ENCODE results near the gene RPL36AL.
"Not testable (repeated sequence)": the region's sequence is repeated elsewhere in the genome, so short reads cannot be mapped to it uniquely, and the experiment has no call there.

The RPL36AL gene

GRCh38 chr14:49619273-49619672 is 1.2 kb downstream of the RPL36AL start:
- DNase-seq (ENCODE audit: low read depth in 2 of 2): not testable (repeated sequence)

GRCh38 chr14:49617852-49618519 is 2.4 kb downstream of the RPL36AL start:
- no peak for DNase-seq (ENCODE audit: low read depth in 2 of 2)

- no peak for DNase-seq (ENCODE audit: low read depth in 2 of 2)
Observed at GRCh38 chr14:49615776-49616175, 4.7 kb downstream of the RPL36AL start.

GRCh38 chr14:49614196-49614595 is 6.2 kb downstream of the RPL36AL start:
- DNase-seq (ENCODE audit: low read depth in 2 of 2): no peak

GRCh38 chr14:49612671-49613070 is 7.8 kb downstream of the RPL36AL start:
- DNase-seq (ENCODE audit: low read depth in 2 of 2): no peak

- no peak for DNase-seq (ENCODE audit: low read depth in 2 of 2)
Observed at GRCh38 chr14:49612251-49612650, 8.2 kb downstream of the RPL36AL start.

- no peak for DNase-seq (ENCODE audit: low read depth in 2 of 2)
Observed at GRCh38 chr14:49607583-49607982, 12.8 kb downstream of the RPL36AL start.

GRCh38 chr14:49598485-49599300 is 21.7 kb downstream of the RPL36AL start, which contains the start of gene LRR1:
TSS of gene LRR1 (plus strand) at chr14:49598940. CDS start at chr14:49599021, 81 bp downstream.
- DNase-seq (ENCODE audit: low read depth in 2 of 2): peak; percentile 73 to 77

- DNase-seq (ENCODE audit: low read depth in 2 of 2): no peak
Observed at GRCh38 chr14:49598189-49598484, 22.3 kb downstream of the RPL36AL start.

GRCh38 chr14:49594347-49595091 is 25.9 kb downstream of the RPL36AL start:
- DNase-seq (ENCODE audit: low read depth in 2 of 2): no peak

- DNase-seq (ENCODE audit: low read depth in 2 of 2): no peak
Observed at GRCh38 chr14:49593016-49593415, 27.4 kb downstream of the RPL36AL start.

GRCh38 chr14:49589387-49589786 is 31.0 kb downstream of the RPL36AL start:
- DNase-seq (ENCODE audit: low read depth in 2 of 2): no peak

- DNase-seq (ENCODE audit: low read depth in 2 of 2): peak in 1 of 2 donors; percentile 51
Observed at GRCh38 chr14:49586673-49587460, 33.6 kb downstream of the RPL36AL start.

GRCh38 chr14:49585803-49586672 is 34.4 kb downstream of the RPL36AL start, which contains the start of gene RPS29:
TSS of gene RPS29 (minus strand) at chr14:49586380. CDS start at chr14:49586346, 34 bp downstream.
- DNase-seq (ENCODE audit: low read depth in 2 of 2): peak; percentile 95 to 96

GRCh38 chr14:49584981-49585640 is 35.3 kb downstream of the RPL36AL start:
- DNase-seq (ENCODE audit: low read depth in 2 of 2): not testable (repeated sequence)

GRCh38 chr14:49584058-49584457 is 36.4 kb downstream of the RPL36AL start:
- DNase-seq (ENCODE audit: low read depth in 2 of 2): no peak

GRCh38 chr14:49583629-49584028 is 36.8 kb downstream of the RPL36AL start:
- DNase-seq (ENCODE audit: low read depth in 2 of 2): no peak

- no peak for DNase-seq (ENCODE audit: low read depth in 2 of 2)
Observed at GRCh38 chr14:49582113-49582977, 38.1 kb downstream of the RPL36AL start.
